GM21367 (cell line): ENCODE data around the gene PGBD1.

Source experiments
- ATAC-seq: cut with Tn5 transposase; IDR thresholded peaks from one replicate; pipeline ENCODE4 v1.9.1; 2021; ENCODE audit not compliant: unreplicated experiment

The PGBD1 gene

GRCh38 chr6:28335040-28335563 is 53.7 kb downstream of the PGBD1 start:
- no peak for ATAC-seq

DNA sequence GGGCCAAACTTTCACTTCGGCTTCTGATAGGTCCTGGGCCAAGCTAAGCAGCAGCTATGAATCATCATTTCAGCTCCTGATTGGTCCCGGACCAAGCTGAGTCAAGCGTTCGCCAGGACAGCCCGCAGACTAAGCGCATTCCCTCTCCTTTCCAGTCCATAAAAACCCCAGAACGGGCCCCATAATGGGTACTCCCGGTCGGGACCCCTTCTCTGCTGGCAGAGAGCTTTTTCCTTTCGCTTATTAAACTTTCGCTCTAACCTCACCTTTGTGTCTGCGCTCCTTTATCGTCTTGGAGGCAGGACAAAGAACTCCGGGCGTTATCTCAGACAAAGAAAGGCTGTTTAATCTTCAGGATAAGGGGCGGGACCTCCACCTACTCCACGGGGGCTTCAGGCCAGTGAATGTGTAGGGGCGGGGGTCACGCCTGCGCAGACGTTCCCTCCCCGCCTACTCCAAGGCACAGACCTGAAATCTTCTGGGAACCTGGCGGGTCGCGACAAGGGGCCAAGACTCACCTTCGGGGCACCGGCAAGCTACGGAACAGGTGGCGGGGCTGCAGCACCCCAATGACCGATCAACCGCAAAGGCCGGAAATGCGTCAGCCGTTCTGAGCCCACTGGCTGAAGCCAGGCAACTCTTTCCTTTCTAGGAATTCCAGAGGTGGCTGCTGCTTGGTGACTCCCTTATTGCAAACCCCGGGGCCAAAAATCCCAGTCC is 54.4 kb downstream of the PGBD1 start, which contains the start of gene ZSCAN31:
TSS of gene ZSCAN31 (minus strand) at position 585 of the 720 bp plus-strand sequence. CDS start 6,465 bp downstream, outside the sequence.
- peak; percentile 84 for ATAC-seq

- no peak for ATAC-seq
Measured at GRCh38 chr6:28336284-28337120, 55.1 kb downstream of the PGBD1 start.

DNA sequence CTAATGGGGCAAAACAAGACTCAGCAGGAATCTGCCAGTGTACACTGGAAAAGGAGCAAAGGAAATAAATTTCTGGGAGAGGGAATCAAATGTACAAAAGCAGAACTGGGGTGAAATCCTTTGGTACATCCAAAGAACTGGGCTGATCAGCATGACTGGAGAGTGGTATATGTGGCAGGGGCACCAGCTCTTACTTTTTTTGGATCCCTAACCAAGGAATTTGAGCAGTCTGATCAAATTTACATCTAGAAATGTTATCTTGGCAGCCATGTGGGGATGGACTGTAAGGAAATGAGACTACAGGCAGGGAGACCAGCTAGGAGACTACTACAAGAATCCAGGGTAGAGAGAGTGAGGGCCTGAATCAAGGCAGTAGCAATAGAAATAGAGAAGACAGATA is 55.7 kb downstream of the PGBD1 start:
- no peak for ATAC-seq

DNA sequence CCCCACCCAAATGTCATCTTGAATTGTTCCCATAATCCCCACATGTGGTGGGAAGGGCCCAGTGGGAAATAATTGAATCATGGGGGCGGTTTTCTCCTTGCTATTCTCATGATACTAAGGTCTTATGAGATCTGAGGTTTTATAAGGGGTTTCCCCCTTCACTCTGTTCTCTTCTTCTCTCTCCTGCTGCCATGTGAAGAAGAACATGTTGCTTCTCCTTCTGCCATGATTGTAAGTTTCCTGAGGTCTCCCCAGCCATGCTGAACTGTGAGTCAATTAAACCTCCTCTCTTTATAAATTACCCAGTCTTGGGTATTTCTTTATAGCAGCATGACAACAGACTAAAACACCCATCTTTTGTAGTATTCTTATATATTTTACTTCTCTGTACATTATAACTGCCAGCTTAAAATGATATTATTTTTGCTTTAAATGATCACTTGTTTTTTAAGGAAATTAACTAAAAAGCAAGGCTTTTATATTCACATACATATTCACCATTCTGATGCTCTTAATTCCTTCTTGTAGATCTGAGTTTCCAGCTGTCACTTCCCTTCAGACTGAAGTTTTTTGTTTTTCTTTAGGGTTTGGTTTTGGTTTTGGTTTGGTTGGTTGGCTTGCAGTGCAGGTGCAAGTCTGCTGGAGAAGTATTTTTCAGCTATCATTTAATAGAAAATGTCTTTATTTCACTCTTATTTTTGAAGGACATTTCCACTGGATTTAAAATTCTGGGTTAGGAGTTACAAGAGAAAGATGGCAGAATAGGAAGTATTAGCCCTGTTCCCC is 59.1 kb downstream of the PGBD1 start:
- ATAC-seq, result no peak

DNA sequence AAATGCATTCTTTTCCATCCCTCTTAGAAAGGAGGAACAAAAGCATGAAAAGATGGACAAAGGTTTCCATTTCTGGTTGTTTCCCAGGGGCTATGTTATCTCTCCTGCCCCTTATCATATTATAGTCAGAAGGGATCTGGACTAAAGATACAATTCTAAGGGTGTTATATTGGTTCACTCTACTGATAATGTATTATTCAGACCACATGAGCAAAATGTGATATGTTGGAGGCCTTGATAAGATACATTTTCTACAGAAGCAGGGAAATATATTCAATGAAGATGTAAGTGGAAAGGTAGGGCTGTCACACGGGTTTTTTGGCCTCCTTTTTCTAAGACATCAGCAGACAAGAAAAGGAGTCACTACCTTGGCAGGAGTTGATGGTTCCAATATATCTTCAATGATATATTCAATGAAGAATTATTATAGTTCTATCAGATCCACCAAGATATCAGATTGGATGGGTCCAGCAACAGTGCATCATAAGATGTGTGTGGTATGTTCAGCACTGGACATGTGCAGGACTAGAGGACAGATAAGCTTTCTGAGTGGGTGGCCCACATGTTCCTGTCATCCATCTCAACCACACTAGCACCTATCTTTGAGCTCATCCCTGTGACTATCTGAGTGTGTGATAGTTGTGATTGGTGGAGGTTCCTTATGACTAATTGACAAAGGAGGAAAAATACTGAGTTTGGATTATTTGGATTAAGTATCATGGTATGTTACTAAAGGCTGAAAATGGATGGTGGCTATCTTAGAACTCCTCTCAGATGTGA is 62.7 kb downstream of the PGBD1 start:
- no peak for ATAC-seq

DNA sequence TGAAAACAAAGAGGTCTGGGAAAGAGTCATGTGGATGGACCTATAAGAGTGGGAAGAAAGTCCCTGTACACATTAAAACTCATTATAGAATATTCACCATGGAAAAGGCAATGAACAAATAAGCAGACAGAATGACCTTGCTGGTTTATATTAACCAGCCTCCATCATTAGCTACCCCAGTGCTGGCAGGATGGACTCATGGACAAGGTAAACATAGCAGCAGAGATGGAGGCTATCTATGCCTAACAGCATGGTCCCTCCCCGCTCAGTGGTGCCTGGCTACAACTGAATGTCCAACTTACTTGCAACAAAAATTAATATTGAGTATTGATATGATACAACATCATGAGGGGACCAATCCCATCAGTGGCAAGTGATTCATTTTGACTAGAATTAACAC is 63.8 kb downstream of the PGBD1 start:
- no peak for ATAC-seq

GRCh38 chr6:28347119-28347518 is 65.7 kb downstream of the PGBD1 start:
- no peak for ATAC-seq

GRCh38 chr6:28349344-28349891 is 68.0 kb downstream of the PGBD1 start:
- ATAC-seq, result no peak

- ATAC-seq, result peak; percentile 84
Measured at GRCh38 chr6:28349892-28350737, 68.7 kb downstream of the PGBD1 start, which contains the start of gene ZKSCAN3. ZKSCAN3 (plus strand) TSS chr6:28349947; CDS start chr6:28359587, 9,640 bp downstream.

DNA sequence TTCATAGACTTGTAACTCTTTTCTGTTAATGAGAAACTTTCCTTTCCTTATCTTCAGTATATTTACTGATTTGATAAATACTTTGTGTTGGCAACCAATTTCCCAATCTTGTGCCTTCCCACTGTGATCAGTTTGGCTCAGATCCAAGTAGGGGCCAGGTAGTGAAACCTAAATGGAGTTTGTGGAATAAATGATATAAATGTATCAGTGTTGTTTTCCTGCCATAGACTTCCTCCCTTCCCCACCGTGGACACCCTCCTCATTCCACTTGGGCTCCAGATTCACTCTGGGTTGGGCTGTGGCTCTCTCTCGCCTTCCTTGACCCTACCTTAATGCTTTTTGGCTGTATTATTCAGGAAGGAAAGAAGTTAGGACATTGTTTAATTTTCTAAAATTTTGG is 69.7 kb downstream of the PGBD1 start:
- ATAC-seq, result no peak

- ATAC-seq, result no peak
Measured at GRCh38 chr6:28351493-28351925, 70.1 kb downstream of the PGBD1 start.
